ENCODE measurements around the gene TMEM41A. TPM values are rescaled to one million over a fixed set of nuclear protein-coding genes. Genes with fewer than 3 reads are reported as not detected.
"Not testable (repeated sequence)": the region's sequence is repeated elsewhere in the genome, so short reads cannot be mapped to it uniquely, and the experiment has no call there.

The TMEM41A gene
- total RNA-seq, 1 donor: 16.8 TPM

DNA sequence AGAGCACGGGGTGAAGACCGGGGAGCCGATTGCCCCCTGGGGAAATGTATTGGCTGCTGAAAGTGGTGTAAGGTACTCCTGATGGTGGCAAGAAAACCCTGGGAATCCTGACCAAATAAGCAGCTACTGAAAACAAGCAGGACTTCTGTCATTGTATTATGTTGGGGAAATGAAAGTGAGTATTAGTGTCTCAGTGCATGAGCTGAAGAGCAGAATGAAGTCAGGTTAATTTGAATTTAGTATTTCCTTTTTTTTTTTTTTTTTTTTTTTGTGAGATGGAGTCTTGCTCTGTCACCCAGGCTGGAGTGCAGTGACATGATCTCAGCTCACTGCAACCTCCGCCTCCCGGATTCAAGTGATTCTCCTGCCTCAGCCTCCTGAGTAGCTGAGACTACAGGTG, 32.7 kb downstream of the TMEM41A start:
- not testable (repeated sequence) for H3K9me3 ChIP-seq (ENCODE audit: low read depth, low read length); H3K4me3 ChIP-seq (ENCODE audit: low read length); H3K27me3 ChIP-seq (ENCODE audit: insufficient read depth, low read length); H3K4me1 ChIP-seq (ENCODE audit: insufficient read depth, low read length)

DNA sequence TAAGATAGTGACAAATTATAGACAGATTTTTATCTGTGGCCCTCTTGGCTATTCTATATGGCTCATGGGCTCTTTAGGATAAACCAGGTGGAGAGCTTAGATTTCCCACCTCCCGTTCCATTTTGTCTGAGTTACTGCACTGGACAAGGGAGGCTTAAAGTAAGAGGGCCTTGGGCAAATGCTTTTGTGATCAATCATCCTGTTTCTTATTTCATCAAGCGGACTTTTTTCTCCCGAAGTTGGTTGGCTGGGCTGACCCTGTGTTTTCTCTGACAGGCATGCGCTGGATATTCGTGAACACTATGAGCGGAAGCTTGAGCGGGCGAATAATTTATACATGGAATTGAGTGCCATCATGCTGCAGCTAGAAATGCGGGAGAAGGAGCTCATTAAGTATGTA, 33.4 kb downstream of the TMEM41A start:
- Histone ChIP-seq H3K4me3 (ENCODE audit: low read length) (no peak overlapping the region), H3K9me3 (ENCODE audit: low read depth, low read length) (no peaks in the 10 kb centered on the region), H3K4me1 (ENCODE audit: insufficient read depth, low read length) (no peaks in the 10 kb centered on the region), H3K27me3 (ENCODE audit: insufficient read depth, low read length) (no peaks in the 10 kb centered on the region)

- no peaks in the 10 kb centered on the region for H3K4me1 ChIP-seq (ENCODE audit: insufficient read depth, low read length)
- H3K4me3 ChIP-seq (ENCODE audit: low read length): no peak overlapping the region
- no peaks in the 10 kb centered on the region for H3K9me3 ChIP-seq (ENCODE audit: low read depth, low read length)
- H3K27me3 ChIP-seq (ENCODE audit: insufficient read depth, low read length): no peaks in the 10 kb centered on the region
Observed at GRCh38 chr3:185460719-185461350, 38.0 kb downstream of the TMEM41A start.

DNA sequence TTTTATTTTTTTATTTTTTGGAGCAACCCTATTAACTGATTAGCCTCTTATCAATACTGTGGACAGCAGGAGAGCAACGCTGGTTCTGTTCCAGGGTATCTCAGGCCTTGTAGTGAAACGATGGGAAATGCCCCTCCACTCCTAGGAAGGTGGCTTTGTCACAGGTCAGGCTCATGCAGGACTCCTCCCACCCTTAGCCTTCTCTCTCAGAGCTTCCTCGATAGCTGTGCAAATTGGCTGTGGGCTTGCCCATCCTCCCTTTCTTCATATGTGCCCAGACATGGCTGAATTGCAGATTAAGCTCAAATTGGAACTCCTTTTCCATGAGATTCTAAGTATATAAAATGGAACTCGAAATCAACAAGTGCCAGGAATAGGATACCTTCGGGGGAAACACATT, 38.5 kb downstream of the TMEM41A start:
- no peaks in the 10 kb centered on the region for H3K4me1 ChIP-seq (ENCODE audit: insufficient read depth, low read length)
- no peak overlapping the region for H3K4me3 ChIP-seq (ENCODE audit: low read length)
- H3K9me3 ChIP-seq (ENCODE audit: low read depth, low read length): no peaks in the 10 kb centered on the region
- no peaks in the 10 kb centered on the region for H3K27me3 ChIP-seq (ENCODE audit: insufficient read depth, low read length)

DNA sequence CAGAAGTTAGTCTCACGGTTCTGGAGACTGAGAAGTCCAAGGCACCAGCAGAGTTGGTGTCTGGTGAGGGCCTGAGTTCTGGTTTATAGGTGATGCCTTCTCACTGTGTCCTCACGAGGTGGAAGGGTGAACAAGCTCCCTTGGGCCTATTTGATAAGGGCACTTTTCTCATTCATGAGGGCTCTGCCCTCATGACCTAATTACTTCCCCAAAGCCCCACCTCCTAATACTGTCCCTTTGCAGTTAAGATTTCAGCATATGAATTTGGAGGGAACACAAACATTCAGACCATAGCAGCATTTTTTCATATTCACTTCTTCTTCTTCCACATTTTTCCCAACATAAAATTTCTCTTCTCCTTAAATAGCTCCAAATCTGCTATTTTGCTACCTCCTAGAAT, 41.5 kb downstream of the TMEM41A start:
- H3K9me3 ChIP-seq (ENCODE audit: low read depth, low read length): no peaks in the 10 kb centered on the region
- H3K27me3 ChIP-seq (ENCODE audit: insufficient read depth, low read length): no peaks in the 10 kb centered on the region
- no peaks in the 10 kb centered on the region for H3K4me1 ChIP-seq (ENCODE audit: insufficient read depth, low read length)
- H3K4me3 ChIP-seq (ENCODE audit: low read length): no peak overlapping the region

DNA sequence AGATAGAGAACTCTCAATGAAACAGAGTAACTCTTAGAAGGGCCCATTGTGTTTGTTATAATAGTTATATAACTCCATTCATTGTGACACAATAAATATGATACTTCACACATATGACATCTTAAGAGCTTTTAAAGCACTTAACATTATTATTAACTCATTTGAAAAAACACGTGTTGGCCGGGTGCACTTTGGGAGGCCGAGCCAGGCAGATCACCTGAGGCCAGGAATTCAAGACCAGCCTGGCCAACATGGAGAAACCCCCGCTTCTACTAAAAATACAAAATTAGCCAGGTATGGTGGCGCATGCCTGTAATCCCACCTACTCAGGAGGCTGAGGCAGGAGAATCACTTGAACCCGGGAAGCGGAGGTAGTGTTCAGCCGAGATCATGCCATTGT, 47.4 kb downstream of the TMEM41A start:
- H3K27me3 ChIP-seq (ENCODE audit: insufficient read depth, low read length); H3K4me3 ChIP-seq (ENCODE audit: low read length); H3K9me3 ChIP-seq (ENCODE audit: low read depth, low read length); H3K4me1 ChIP-seq (ENCODE audit: insufficient read depth, low read length): not testable (repeated sequence)

DNA sequence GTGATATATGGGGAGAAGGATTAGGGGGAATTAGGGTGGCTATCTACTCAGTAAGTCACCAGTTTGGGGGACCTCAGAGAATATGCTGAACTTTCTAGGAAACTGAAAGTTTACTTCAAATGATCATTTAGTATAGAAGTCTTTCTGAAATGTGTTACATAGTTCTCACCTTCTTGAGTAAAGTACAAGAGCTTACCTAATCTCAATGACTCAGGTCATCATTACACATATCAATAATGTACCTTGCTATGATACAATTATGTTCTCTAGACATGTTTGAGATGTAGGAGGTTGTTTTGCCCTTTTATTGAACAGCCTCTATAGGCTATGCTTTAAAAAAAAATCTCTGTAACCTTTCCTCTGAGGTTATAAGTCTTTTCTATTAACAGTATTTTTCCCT, 50.7 kb downstream of the TMEM41A start:
- Histone ChIP-seq H3K27me3 (ENCODE audit: insufficient read depth, low read length) (no peaks in the 10 kb centered on the region), H3K4me1 (ENCODE audit: insufficient read depth, low read length) (no peaks in the 10 kb centered on the region), H3K9me3 (ENCODE audit: low read depth, low read length) (no peaks in the 10 kb centered on the region), H3K4me3 (ENCODE audit: low read length) (no peak overlapping the region)

DNA sequence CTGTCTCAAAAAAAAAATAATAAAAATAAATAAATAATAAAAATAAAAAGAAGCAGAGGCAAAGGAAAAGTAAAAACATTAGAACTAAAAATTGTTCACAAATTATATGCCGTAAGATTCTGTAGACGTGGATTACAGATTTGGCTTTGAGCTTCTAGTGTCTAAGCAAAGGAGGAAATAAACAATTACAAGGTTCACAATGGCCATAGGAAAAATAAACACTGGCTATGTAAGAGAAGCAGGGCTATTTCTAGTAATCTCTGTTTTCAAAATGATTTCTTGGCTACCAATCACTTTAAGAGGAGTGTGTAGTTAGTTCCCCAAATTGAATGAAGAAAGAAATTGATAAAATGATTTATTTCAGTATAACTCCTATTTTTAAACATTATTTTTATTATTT, 54.5 kb downstream of the TMEM41A start:
- no peak overlapping the region for H3K4me3 ChIP-seq (ENCODE audit: low read length)
- no peaks in the 10 kb centered on the region for H3K9me3 ChIP-seq (ENCODE audit: low read depth, low read length)
- H3K4me1 ChIP-seq (ENCODE audit: insufficient read depth, low read length): no peaks in the 10 kb centered on the region
- H3K27me3 ChIP-seq (ENCODE audit: insufficient read depth, low read length): no peaks in the 10 kb centered on the region

DNA sequence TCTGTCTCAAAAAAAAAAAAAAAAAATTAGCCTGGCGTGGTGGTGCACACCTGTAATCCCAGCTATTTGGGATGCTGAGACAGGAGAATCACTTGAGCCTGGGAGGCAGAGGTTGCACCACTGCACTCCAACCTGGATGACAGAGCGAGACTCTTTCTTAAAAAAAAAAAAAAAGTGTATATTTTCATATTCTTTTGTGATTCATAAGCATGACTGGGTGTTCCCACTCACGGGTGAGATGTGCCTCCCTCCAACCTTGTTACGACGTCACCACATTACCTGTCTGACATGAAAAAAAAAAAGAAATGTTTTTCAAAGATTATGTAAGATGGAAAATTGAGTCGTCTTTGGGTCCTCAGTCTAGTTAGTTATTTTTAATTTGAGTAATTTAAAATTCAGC, 56.8 kb downstream of the TMEM41A start:
- no peaks in the 10 kb centered on the region for H3K27me3 ChIP-seq (ENCODE audit: insufficient read depth, low read length)
- no peaks in the 10 kb centered on the region for H3K4me1 ChIP-seq (ENCODE audit: insufficient read depth, low read length)
- H3K9me3 ChIP-seq (ENCODE audit: low read depth, low read length): no peaks in the 10 kb centered on the region
- H3K4me3 ChIP-seq (ENCODE audit: low read length): no peak overlapping the region

- no peaks in the 10 kb centered on the region for H3K27me3 ChIP-seq (ENCODE audit: insufficient read depth, low read length)
- H3K4me3 ChIP-seq (ENCODE audit: low read length): no peak overlapping the region
- H3K9me3 ChIP-seq (ENCODE audit: low read depth, low read length): no peaks in the 10 kb centered on the region
- H3K4me1 ChIP-seq (ENCODE audit: insufficient read depth, low read length): no peaks in the 10 kb centered on the region
Observed at GRCh38 chr3:185439745-185440466, 58.9 kb downstream of the TMEM41A start.

Other genes starting within 250 kb of the TMEM41A start
- gene EHHADH, start 245.0 kb downstream of the TMEM41A start, total RNA-seq: under 0.01 TPM
- gene MAP3K13, start 135.9 kb downstream of the TMEM41A start, total RNA-seq: 4.9 TPM
- gene LIPH, start 53.6 kb upstream of the TMEM41A start, total RNA-seq: 0.84 TPM
- 48.4 TPM for gene SENP2, start 87.3 kb upstream of the TMEM41A start, total RNA-seq

Measured in mononuclear cell (primary cell).